Natural killer cell treated with Interleukin-12 subunit alpha and Interleukin-12 subunit beta and Interleukin-15 and Interleukin-18, amount 100 ng/mL, for 72 hours (primary cell): ENCODE results near the gene SPINT1. TPM values are rescaled to one million over a fixed set of nuclear protein-coding genes. Genes with fewer than 3 reads are reported as not detected.

Experiments used
- ATAC-seq, 2 donors: fragments of 150-1000 bp; cut with Tn5 transposase in 1 of 2; sonication (Bioruptor Pico), chemical (Tn5 transposase) in 1 of 2; 2 replicates each; pipeline ENCODE4 v1.10.0; 2021
- DNase-seq: peaks from one replicate; pipeline ENCODE4 v3.0.0; 2022; ENCODE audit warnings: low spot score
- H3K27ac Mint-ChIP-seq, 2 donors: 1 replicate in 1 of 2; 2 replicates in 1 of 2; pipeline ENCODE4 v1.8.0; 2022; ENCODE audit warnings: mixed read lengths in 2 of 2, mild to moderate bottlenecking in 1 of 2, moderate library complexity in 1 of 2
- H3K27me3 Mint-ChIP-seq, 2 donors: 1 replicate in 1 of 2; 2 replicates in 1 of 2; pipeline ENCODE4 v1.8.0; 2022; ENCODE audit warnings: mixed read lengths in 2 of 2
- H3K36me3 Mint-ChIP-seq: one replicate; pipeline ENCODE4 v1.8.0; 2022; ENCODE audit warnings: mixed read lengths
- H3K4me1 Mint-ChIP-seq, 2 donors: 1 replicate in 1 of 2; 2 replicates in 1 of 2; pipeline ENCODE4 v1.8.0; 2022; ENCODE audit warnings: low read depth in 2 of 2, mixed read lengths in 2 of 2, mild to moderate bottlenecking in 1 of 2
- H3K4me3 Mint-ChIP-seq: one replicate; pipeline ENCODE4 v1.8.0; 2022; ENCODE audit warnings: mixed read lengths
- H3K9me3 Mint-ChIP-seq: 2 replicates; pipeline ENCODE4 v1.8.0; 2022; ENCODE audit warnings: mixed read lengths
- total RNA-seq, 2 donors: library from RNA; stranded (reverse); gene quantifications; one replicate each; pipeline ENCODE4 v1.2.3, GENCODE V29; 2022

SPINT1 gene
- total RNA-seq, 2 donors from 2014 or later: 1.0 to 1.5 TPM

GRCh38 chr15:40843261-40843884, 475 bp upstream of the SPINT1 start:
- Mint-ChIP-seq H3K27me3 (peaks cover 7 to 23% of the 10 kb centered on the region in 2 donors), H3K9me3 (no peaks in the 10 kb centered on the region), H3K4me3 (peak overlapping the region; percentile 70), H3K4me1 (peaks cover 5 to 6% of the 10 kb centered on the region in 2 donors), H3K36me3 (no peaks in the 10 kb centered on the region), H3K27ac (no peak overlapping the region)
- no peak for ATAC-seq
- no peak for DNase-seq

GRCh38 chr15:40844696-40845030, 815 bp downstream of the SPINT1 start:
- DNase-seq: no peak
- ATAC-seq: peak; percentile 42 to 43
- Mint-ChIP-seq H3K9me3 (no peaks in the 10 kb centered on the region), H3K4me1 (peaks cover 5 to 6% of the 10 kb centered on the region in 2 donors), H3K27ac (no peak overlapping the region), H3K36me3 (no peaks in the 10 kb centered on the region), H3K4me3 (peak overlapping the region; percentile 80), H3K27me3 (peaks cover 7 to 23% of the 10 kb centered on the region in 2 donors)

- Mint-ChIP-seq H3K4me3 (peak overlapping the region; percentile 80), H3K4me1 (peaks cover 5 to 6% of the 10 kb centered on the region in 2 donors), H3K27me3 (peaks cover 7 to 23% of the 10 kb centered on the region in 2 donors), H3K9me3 (no peaks in the 10 kb centered on the region), H3K36me3 (no peaks in the 10 kb centered on the region), H3K27ac (no peak overlapping the region)
- peak; percentile 5 for DNase-seq
- no peak for ATAC-seq
Observed at GRCh38 chr15:40845036-40845435, 1.2 kb downstream of the SPINT1 start.

DNA sequence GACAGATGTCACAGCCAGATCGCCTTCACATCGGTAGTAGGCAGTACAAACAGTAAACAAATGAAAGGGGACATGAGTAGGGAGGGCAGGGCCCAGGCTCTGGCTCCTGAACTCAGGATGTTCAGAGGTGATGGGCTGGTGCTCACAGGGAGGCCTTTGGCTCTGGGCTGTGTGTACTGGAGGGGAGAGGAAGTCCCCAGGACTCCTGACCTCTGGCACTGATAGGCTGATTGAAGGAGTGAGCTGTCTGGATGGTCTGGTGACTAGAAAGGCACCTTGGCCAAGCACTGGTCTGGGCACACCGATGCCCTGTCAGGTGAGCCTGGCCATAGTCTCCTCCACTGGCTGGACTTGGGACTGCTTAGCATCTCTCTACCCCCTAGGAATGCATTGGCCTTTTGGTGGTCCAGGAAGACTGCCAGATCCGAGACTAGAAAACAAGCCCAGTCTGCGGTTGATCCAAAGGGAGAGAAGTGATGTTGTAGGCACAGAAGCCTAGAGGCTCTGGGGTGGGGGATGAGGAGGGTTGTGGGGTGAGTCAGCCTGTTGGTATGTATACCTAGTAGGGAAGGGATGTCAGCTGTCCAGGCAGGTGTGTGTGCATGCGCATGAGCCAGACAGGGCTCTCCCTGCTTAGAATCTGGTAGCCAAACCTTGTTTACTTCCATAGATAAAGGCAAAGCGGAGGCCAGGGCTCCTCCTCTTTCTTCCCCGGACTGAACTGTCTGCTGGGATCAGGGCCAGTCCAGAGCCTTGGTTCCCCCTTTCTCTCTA, 1.9 kb downstream of the SPINT1 start:
- no peaks in the 10 kb centered on the region for H3K9me3 Mint-ChIP-seq
- H3K27ac Mint-ChIP-seq: no peak overlapping the region
- DNase-seq (peak; percentile 45), ATAC-seq (no peak)
- H3K36me3 Mint-ChIP-seq: no peaks in the 10 kb centered on the region
- peaks cover 7 to 25% of the 10 kb centered on the region in 2 donors for H3K27me3 Mint-ChIP-seq
- H3K4me1 Mint-ChIP-seq: peaks cover 5 to 6% of the 10 kb centered on the region in 2 donors
- no peak overlapping the region for H3K4me3 Mint-ChIP-seq

- Mint-ChIP-seq H3K27ac (no peak overlapping the region), H3K4me3 (no peak overlapping the region), H3K4me1 (peaks cover 5 to 6% of the 10 kb centered on the region in 2 donors), H3K27me3 (peaks cover 7 to 25% of the 10 kb centered on the region in 2 donors), H3K9me3 (no peaks in the 10 kb centered on the region), H3K36me3 (no peaks in the 10 kb centered on the region)
- DNase-seq (peak; percentile 37), ATAC-seq (no peak)
Observed at GRCh38 chr15:40846841-40847222, 3.0 kb downstream of the SPINT1 start.

- Mint-ChIP-seq H3K4me3 (no peak overlapping the region), H3K4me1 (peaks cover 5 to 6% of the 10 kb centered on the region in 2 donors), H3K9me3 (no peaks in the 10 kb centered on the region), H3K27ac (no peak overlapping the region), H3K27me3 (peaks cover 7 to 22% of the 10 kb centered on the region in 2 donors), H3K36me3 (no peaks in the 10 kb centered on the region)
- no peak for ATAC-seq
- DNase-seq: peak; percentile 12
Observed at GRCh38 chr15:40847223-40847961, 3.5 kb downstream of the SPINT1 start.

DNA sequence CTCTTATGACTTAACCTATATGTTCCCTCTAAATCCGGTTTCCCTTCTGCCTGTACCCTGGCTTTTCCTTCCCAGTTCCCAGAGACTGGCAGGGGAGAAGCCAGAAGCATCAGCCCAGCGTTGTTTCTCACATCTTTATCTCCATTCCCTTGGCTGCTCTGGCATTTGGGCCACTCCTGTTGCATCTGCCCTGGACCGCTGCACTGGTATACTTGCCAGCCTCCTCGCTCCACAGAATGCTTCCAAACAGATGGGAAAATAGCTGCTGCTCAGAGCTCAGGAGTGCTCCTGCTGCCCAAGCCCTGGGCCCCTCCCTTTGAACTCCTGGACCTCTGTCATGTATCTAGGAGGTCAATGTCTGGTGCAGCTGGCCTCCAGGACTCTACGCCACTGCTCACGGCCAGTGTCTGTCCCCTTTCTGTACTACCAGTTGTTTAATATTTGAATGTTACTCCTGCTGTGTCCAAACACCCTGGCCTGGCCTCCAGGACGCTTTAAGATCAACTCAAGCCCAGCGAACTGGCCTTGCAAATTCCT, 6.8 kb downstream of the SPINT1 start:
- Mint-ChIP-seq H3K27me3 (peaks cover 0 to 12% of the 10 kb centered on the region in 2 donors), H3K36me3 (no peaks in the 10 kb centered on the region), H3K4me1 (no peaks in the 10 kb centered on the region), H3K27ac (no peak overlapping the region), H3K4me3 (no peak overlapping the region), H3K9me3 (no peaks in the 10 kb centered on the region)
- DNase-seq: no peak
- no peak for ATAC-seq

GRCh38 chr15:40852529-40852928, 8.7 kb downstream of the SPINT1 start:
- Mint-ChIP-seq H3K36me3 (no peaks in the 10 kb centered on the region), H3K4me1 (no peaks in the 10 kb centered on the region), H3K4me3 (no peak overlapping the region), H3K27me3 (peaks cover 0 to 9% of the 10 kb centered on the region in 2 donors), H3K27ac (no peak overlapping the region), H3K9me3 (no peaks in the 10 kb centered on the region)
- ATAC-seq: no peak
- DNase-seq: no peak

DNA sequence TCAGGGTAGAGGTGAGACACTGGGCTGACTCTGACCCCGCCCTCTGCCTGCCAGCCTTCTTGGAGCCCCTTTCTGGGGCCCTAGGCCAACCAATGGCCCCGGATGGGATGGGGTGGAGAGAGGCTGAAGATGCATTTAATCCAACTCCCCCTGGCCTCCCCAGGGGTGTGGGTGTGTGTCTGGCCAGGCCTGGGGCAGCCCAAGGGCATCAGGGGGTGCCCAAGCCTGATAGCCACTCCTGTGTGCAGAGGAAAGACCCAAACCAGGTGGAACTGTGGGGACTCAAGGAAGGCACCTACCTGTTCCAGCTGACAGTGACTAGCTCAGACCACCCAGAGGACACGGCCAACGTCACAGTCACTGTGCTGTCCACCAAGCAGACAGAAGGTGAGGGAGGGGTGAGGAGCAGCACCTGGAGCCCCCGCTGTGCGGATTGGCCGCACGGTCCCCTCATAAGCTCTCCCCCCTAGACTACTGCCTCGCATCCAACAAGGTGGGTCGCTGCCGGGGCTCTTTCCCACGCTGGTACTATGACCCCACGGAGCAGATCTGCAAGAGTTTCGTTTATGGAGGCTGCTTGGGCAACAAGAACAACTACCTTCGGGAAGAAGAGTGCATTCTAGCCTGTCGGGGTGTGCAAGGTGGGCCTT, 9.5 kb downstream of the SPINT1 start:
- Mint-ChIP-seq H3K36me3 (no peaks in the 10 kb centered on the region), H3K27ac (no peak overlapping the region), H3K9me3 (no peaks in the 10 kb centered on the region), H3K27me3 (peaks cover 0 to 6% of the 10 kb centered on the region in 2 donors), H3K4me1 (peaks cover 0 to 3% of the 10 kb centered on the region in 2 donors), H3K4me3 (no peak overlapping the region)
- ATAC-seq: peak in 1 of 2 donors; percentile 8
- DNase-seq: no peak

DNA sequence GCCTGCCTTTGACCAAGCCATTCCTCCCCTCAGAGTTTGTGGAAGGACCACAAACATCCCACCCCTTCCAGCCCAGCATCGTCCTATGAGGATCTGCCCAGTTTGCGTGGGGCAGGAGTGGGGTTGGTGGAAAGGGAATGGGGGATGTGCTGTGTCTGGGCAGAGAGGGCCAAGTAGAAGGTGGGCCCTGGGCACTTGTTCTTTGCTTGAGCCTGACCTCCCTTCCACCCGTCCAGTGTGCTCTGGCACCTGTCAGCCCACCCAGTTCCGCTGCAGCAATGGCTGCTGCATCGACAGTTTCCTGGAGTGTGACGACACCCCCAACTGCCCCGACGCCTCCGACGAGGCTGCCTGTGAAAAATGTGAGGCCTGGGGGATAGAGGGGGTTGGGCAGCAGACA, 10.3 kb downstream of the SPINT1 start:
- Mint-ChIP-seq H3K4me1 (peaks cover 5 to 7% of the 10 kb centered on the region in 2 donors), H3K27me3 (peaks cover 0 to 10% of the 10 kb centered on the region in 2 donors), H3K4me3 (no peak overlapping the region), H3K36me3 (no peaks in the 10 kb centered on the region), H3K27ac (no peak overlapping the region), H3K9me3 (no peaks in the 10 kb centered on the region)
- DNase-seq (no peak), ATAC-seq (no peak)

- Mint-ChIP-seq H3K4me1 (peaks cover 5 to 7% of the 10 kb centered on the region in 2 donors), H3K36me3 (no peaks in the 10 kb centered on the region), H3K4me3 (no peak overlapping the region), H3K27me3 (peaks cover 0 to 17% of the 10 kb centered on the region in 2 donors), H3K9me3 (no peaks in the 10 kb centered on the region), H3K27ac (no peak overlapping the region)
- DNase-seq (no peak), ATAC-seq (no peak)
Observed at GRCh38 chr15:40855706-40856234, 11.9 kb downstream of the SPINT1 start.

- no peaks in the 10 kb centered on the region for H3K36me3 Mint-ChIP-seq
- DNase-seq (no peak), ATAC-seq (no peak)
- peaks cover 5 to 7% of the 10 kb centered on the region in 2 donors for H3K4me1 Mint-ChIP-seq
- H3K27ac Mint-ChIP-seq: no peak overlapping the region
- no peak overlapping the region for H3K4me3 Mint-ChIP-seq
- no peaks in the 10 kb centered on the region for H3K9me3 Mint-ChIP-seq
- peaks cover 0 to 13% of the 10 kb centered on the region in 2 donors for H3K27me3 Mint-ChIP-seq
Observed at GRCh38 chr15:40856746-40857145, 12.9 kb downstream of the SPINT1 start.
